Measurements from ENCODE around the gene VMP1.

- TF ChIP-seq CTCF (conservative IDR thresholded peaks at IDR 0.05; ENCODE audit: low read depth, low read length) (no peak), RFX5 (IDR thresholded peaks at IDR 0.05; ENCODE audit: low read depth, low read length) (no peak), USF2 (IDR thresholded peaks at IDR 0.05; ENCODE audit: low read depth, low read length) (no peak), BHLHE40 (IDR thresholded peaks at IDR 0.05; ENCODE audit: low read depth, low read length) (no peak), RAD21 (IDR thresholded peaks at IDR 0.05; ENCODE audit: low read length) (no peak), MAFK (IDR thresholded peaks at IDR 0.05; ENCODE audit: low read depth, low read length) (peak; percentile 45; the same call in 1 of the 2 replicates), CEBPB (IDR thresholded peaks at IDR 0.05; ENCODE audit: low read depth, low read length) (no peak), POLR2A (IDR thresholded peaks at IDR 0.05; ENCODE audit: low read depth, low read length) (no peak), RCOR1 (IDR thresholded peaks at IDR 0.05; ENCODE audit: insufficient replicate concordance, low read length) (no peak), SMC3 (IDR thresholded peaks at IDR 0.05; ENCODE audit: low read depth, low read length) (no peak)
Observed at GRCh38 chr17:59743842-59744241, 36.4 kb downstream of the VMP1 start.

Data from IMR-90 (cell line).